GM12872 (cell line): ENCODE measurements around the gene APBA3.

Experiments
- CTCF ChIP-seq: IDR thresholded peaks from 3 replicates; pipeline ENCODE4 v1.5.1; 2011; ENCODE audit warnings: low read depth, mild to moderate bottlenecking, low read length, moderate library complexity; ENCODE audit not compliant: insufficient read depth

The APBA3 gene

GRCh38 chr19:3722443-3723109 is 38.9 kb downstream of the APBA3 start:
- TF ChIP-seq CTCF, result no peak

- TF ChIP-seq CTCF, result no peak
These were observed 39.5 kb downstream of the APBA3 start for GRCh38 chr19:3721887-3722442.

- no peak for TF ChIP-seq CTCF
These were observed 40.2 kb downstream of the APBA3 start for GRCh38 chr19:3721131-3721886.

GRCh38 chr19:3720349-3720917 is 41.1 kb downstream of the APBA3 start:
- TF ChIP-seq CTCF, result no peak

- TF ChIP-seq CTCF, result no peak
These were observed 41.6 kb downstream of the APBA3 start for GRCh38 chr19:3719868-3720267.

GRCh38 chr19:3716147-3716668 is 45.3 kb downstream of the APBA3 start:
- no peak for TF ChIP-seq CTCF

GRCh38 chr19:3712663-3713611 is 48.6 kb downstream of the APBA3 start:
- no peak for TF ChIP-seq CTCF
